OCI-LY3 (cell line): Measurements from ENCODE around the gene NEDD4.

ENCODE experiments used
- CTCF ChIP-seq: fragments of 200-600, 300-600 bp; sonication (generic); IDR thresholded peaks from 2 replicates; pipeline ENCODE4 v1.5.1; 2014; ENCODE audit warnings: antibody characterized with exemption, low read length, low read depth
- EZH2phosphoT487 ChIP-seq: fragments of 200-600 bp; shearing (Covaris generic); IDR thresholded peaks from 2 replicates; pipeline ENCODE4 v1.6.1; 2018; ENCODE audit warnings: antibody characterized with exemption, mixed run types, low read depth

- TF ChIP-seq CTCF: no peak
- no peak for TF ChIP-seq EZH2phosphoT487
Observed at GRCh38 chr15:55884223-55884622, 109.2 kb downstream of the NEDD4 start.
